Gastroesophageal sphincter (tissue), 3 donors: ENCODE data around the gene AMPD2.

ENCODE experiments used
- CTCF ChIP-seq, 4 experiments: fragments of 200-600 bp in 2 of 4; fragments of 450-650 bp in 2 of 4; sonication (generic) in 1 of 4; IDR thresholded peaks; one replicate each; pipeline ENCODE4 v1.5.1; 2017 to 2019; ENCODE audit warnings: antibody characterized with exemption in 4 of 4, mild to moderate bottlenecking in 2 of 4, moderate library complexity in 2 of 4
- EP300 ChIP-seq: sonication (generic); formaldehyde crosslinking; IDR thresholded peaks from one replicate; pipeline ENCODE4 v1.6.1; 2017; ENCODE audit warnings: antibody characterized with exemption, mild to moderate bottlenecking

GRCh38 chr1:109630898-109631512 lies 11.4 kb downstream of the AMPD2 start:
- TF ChIP-seq CTCF (IDR thresholded peaks at IDR 0.05) (no peak), EP300 (no peak)
